ENCODE results near the gene ATRNL1.
"Not testable (repeated sequence)": the region's sequence is repeated elsewhere in the genome, so short reads cannot be mapped to it uniquely, and the experiment has no call there.

Gene ATRNL1

GRCh38 chr10:115207276-115207675, 114.1 kb downstream of the ATRNL1 start:
- not testable (repeated sequence) for DNase-seq (ENCODE audit: low read depth in 3 of 3, low spot score in 1 of 3)

GRCh38 chr10:115209133-115209532, 116.0 kb downstream of the ATRNL1 start:
- no peak for DNase-seq (ENCODE audit: low read depth in 3 of 3, low spot score in 1 of 3)

- DNase-seq (ENCODE audit: low read depth in 3 of 3, low spot score in 1 of 3), result no peak
These were observed 121.7 kb downstream of the ATRNL1 start for GRCh38 chr10:115214829-115215228.

GRCh38 chr10:115219203-115219602, 126.0 kb downstream of the ATRNL1 start:
- no peak for DNase-seq (ENCODE audit: low read depth in 3 of 3, low spot score in 1 of 3)

- no peak for DNase-seq (ENCODE audit: low read depth in 3 of 3, low spot score in 1 of 3)
These were observed 128.9 kb downstream of the ATRNL1 start for GRCh38 chr10:115222039-115222438.

- no peak for DNase-seq (ENCODE audit: low read depth in 3 of 3, low spot score in 1 of 3)
These were observed 146.6 kb downstream of the ATRNL1 start for GRCh38 chr10:115239761-115240160.

GRCh38 chr10:115250784-115251183, 157.6 kb downstream of the ATRNL1 start:
- no peak for DNase-seq (ENCODE audit: low read depth in 3 of 3, low spot score in 1 of 3)

GRCh38 chr10:115253765-115254164, 160.6 kb downstream of the ATRNL1 start:
- DNase-seq (ENCODE audit: low read depth in 3 of 3, low spot score in 1 of 3), result not testable (repeated sequence)

GRCh38 chr10:115272482-115272881, 179.3 kb downstream of the ATRNL1 start:
- DNase-seq (ENCODE audit: low read depth in 3 of 3, low spot score in 1 of 3), result no peak

GRCh38 chr10:115278294-115278693, 185.1 kb downstream of the ATRNL1 start:
- no peak for DNase-seq (ENCODE audit: low read depth in 3 of 3, low spot score in 1 of 3)

GRCh38 chr10:115295213-115295805, 202.1 kb downstream of the ATRNL1 start:
- no peak for DNase-seq (ENCODE audit: low read depth in 3 of 3, low spot score in 1 of 3)

GRCh38 chr10:115300080-115300479, 206.9 kb downstream of the ATRNL1 start:
- DNase-seq (ENCODE audit: low read depth in 3 of 3, low spot score in 1 of 3), result no peak

GRCh38 chr10:115319669-115320068, 226.5 kb downstream of the ATRNL1 start:
- DNase-seq (ENCODE audit: low read depth in 3 of 3, low spot score in 1 of 3), result not testable (repeated sequence)

- no peak for DNase-seq (ENCODE audit: low read depth in 3 of 3, low spot score in 1 of 3)
These were observed 228.2 kb downstream of the ATRNL1 start for GRCh38 chr10:115321360-115321759.

GRCh38 chr10:115328331-115328730, 235.2 kb downstream of the ATRNL1 start:
- no peak for DNase-seq (ENCODE audit: low read depth in 3 of 3, low spot score in 1 of 3)

GRCh38 chr10:115335366-115335765, 242.2 kb downstream of the ATRNL1 start:
- DNase-seq (ENCODE audit: low read depth in 3 of 3, low spot score in 1 of 3), result no peak

- DNase-seq (ENCODE audit: low read depth in 3 of 3, low spot score in 1 of 3), result no peak
These were observed 262.1 kb downstream of the ATRNL1 start for GRCh38 chr10:115355162-115355760.

- not testable (repeated sequence) for DNase-seq (ENCODE audit: low read depth in 3 of 3, low spot score in 1 of 3)
These were observed 274.8 kb downstream of the ATRNL1 start for GRCh38 chr10:115367920-115368319.

GRCh38 chr10:115379064-115379463, 285.9 kb downstream of the ATRNL1 start:
- no peak for DNase-seq (ENCODE audit: low read depth in 3 of 3, low spot score in 1 of 3)

GRCh38 chr10:115384665-115385064, 291.5 kb downstream of the ATRNL1 start:
- DNase-seq (ENCODE audit: low read depth in 3 of 3, low spot score in 1 of 3), result no peak

GRCh38 chr10:115390607-115391006, 297.4 kb downstream of the ATRNL1 start:
- no peak for DNase-seq (ENCODE audit: low read depth in 3 of 3, low spot score in 1 of 3)

GRCh38 chr10:115398026-115398425, 304.9 kb downstream of the ATRNL1 start:
- DNase-seq (ENCODE audit: low read depth in 3 of 3, low spot score in 1 of 3), result no peak

GRCh38 chr10:115402699-115403098, 309.5 kb downstream of the ATRNL1 start:
- no peak for DNase-seq (ENCODE audit: low read depth in 3 of 3, low spot score in 1 of 3)

Data from stimulated activated CD4-positive, alpha-beta T cell treated with anti-CD3 and anti-CD28 coated beads, TNF-alpha, amount 100 ng/mL, for 1 hour (primary cell).